ENCODE data around the gene MYL7. TPM values are rescaled to one million over a fixed set of nuclear protein-coding genes. Genes with fewer than 3 reads are reported as not detected.

The MYL7 gene
- total RNA-seq, 2 experiments from 2014 or later = not detected

DNA sequence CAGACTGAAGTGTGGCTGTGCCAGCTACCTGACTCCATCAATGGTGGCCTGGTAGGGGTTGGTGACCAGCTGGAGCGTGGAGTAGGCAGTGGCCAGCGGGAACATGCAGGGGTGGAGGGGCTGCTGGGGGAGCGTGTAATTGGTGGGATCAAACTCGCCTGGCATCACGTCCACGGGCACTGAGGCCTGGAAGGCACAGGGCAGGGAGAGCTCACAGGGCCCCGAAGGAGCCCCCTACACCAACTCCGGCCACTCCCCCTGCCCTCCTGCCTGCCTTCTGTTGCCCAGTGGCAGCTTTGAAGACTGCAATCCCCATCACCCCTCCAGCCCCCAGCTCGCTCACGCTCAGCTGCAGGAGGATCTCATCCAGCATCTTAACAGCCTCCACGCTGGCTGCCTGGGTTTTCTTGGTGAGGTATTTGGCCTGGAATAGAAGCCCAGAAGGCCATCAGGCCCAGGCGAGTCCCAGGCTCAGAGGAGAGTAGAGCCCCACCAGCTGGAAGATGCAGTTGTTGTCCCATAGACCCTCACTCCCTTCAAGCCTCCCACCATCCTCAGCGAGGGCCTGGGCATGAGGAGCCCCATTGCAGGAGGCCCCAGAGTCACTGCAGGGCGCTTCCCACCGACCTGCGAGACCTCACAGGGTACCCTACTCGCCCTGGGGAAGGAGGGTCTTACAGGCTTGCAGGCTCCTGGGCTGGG lies 24.9 kb downstream of the MYL7 start:
- H3K4me3 Mint-ChIP-seq = no peak overlapping the region
- ChIA-PET CTCF (interaction anchor here (0.6 to 0.9 kb wide), 3 partner anchors 10 to 92 kb away, joined by 3 to 5 read pairs (median 3); partner anchors contain the start of gene AEBP1), POLR2A (no interaction called here)
- H3K27ac Mint-ChIP-seq = no peak overlapping the region
- H3K9me3 Mint-ChIP-seq = no peaks in the 10 kb centered on the region
- DNase-seq = no peak
- H3K36me3 Mint-ChIP-seq (ENCODE audit: low read depth) = peaks cover 25% of the 10 kb centered on the region
- no peaks in the 10 kb centered on the region for H3K27me3 Mint-ChIP-seq
- peaks cover 14% of the 10 kb centered on the region for H3K4me1 Mint-ChIP-seq

DNA sequence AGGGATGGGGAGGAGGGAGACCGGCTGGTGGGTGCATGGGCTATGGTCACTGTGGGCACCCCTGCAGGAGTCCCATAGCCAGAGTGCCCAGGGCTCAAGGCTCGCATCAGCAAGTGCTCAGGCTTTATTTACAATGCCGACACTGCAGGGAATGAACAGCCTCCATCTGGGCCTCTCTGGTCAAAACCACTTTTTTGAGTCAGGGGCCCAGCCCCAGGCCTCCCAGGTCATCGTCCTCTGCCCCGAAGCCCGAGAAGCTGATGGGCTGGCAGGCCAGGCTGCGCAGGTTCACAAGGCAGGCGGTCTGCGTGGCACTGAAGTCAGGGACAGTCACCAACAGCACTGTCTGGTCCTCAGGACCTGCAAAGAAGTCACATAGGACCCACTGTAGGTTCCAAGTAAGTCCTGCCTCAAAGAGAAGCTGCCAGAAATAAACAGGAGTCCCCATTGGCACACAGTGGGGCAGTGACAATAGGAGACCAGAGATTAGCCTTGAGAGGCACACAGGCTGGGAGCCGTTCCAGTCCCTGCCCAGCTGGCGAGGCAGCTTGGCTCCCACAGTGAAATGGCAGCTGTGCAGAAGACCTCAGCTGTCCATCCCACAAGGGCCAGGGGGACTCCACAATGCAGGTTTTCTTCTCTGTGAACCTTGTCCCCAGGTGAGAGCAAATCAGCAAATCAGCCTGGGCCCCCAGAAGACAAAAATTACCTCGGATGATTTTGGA lies 26.4 kb downstream of the MYL7 start:
- peaks cover 14% of the 10 kb centered on the region for H3K36me3 Mint-ChIP-seq (ENCODE audit: low read depth)
- CTCF ChIA-PET = interaction anchor here (1.2 kb wide), 1 partner anchor 18 kb away, joined by 4 read pairs; no protein-coding TSS in a partner anchor
- POLR2A ChIA-PET = no interaction called here

GRCh38 chr7:44113764-44114354 lies 27.3 kb downstream of the MYL7 start:
- Mint-ChIP-seq H3K36me3 (ENCODE audit: low read depth) (peaks cover 14% of the 10 kb centered on the region), H3K27ac (no peak overlapping the region), H3K4me3 (no peak overlapping the region), H3K9me3 (no peaks in the 10 kb centered on the region), H3K27me3 (no peaks in the 10 kb centered on the region), H3K4me1 (no peaks in the 10 kb centered on the region)
- POLR2A ChIA-PET = no interaction called here
- CTCF ChIA-PET = no interaction called here
- no peak for DNase-seq

More for the DNA sequence above, 26.4 kb downstream of the MYL7 start:
- no peaks in the 10 kb centered on the region for H3K9me3 Mint-ChIP-seq
- H3K27me3 Mint-ChIP-seq = no peaks in the 10 kb centered on the region
- DNase-seq = no peak
- peaks cover under 1% of the 10 kb centered on the region for H3K4me1 Mint-ChIP-seq
- H3K4me3 Mint-ChIP-seq = no peak overlapping the region
- no peak overlapping the region for H3K27ac Mint-ChIP-seq

- ChIA-PET CTCF (interaction anchor here (1.2 to 3.9 kb wide), 2 partner anchors 15 to 27 kb away, joined by 3 to 16 read pairs; no protein-coding TSS in a partner anchor), POLR2A (no interaction called here)
- H3K9me3 Mint-ChIP-seq = no peaks in the 10 kb centered on the region
- DNase-seq = no peak
- H3K27ac Mint-ChIP-seq = no peak overlapping the region
- H3K36me3 Mint-ChIP-seq (ENCODE audit: low read depth) = peaks cover 10% of the 10 kb centered on the region
- no peaks in the 10 kb centered on the region for H3K27me3 Mint-ChIP-seq
- H3K4me1 Mint-ChIP-seq = no peaks in the 10 kb centered on the region
- no peak overlapping the region for H3K4me3 Mint-ChIP-seq
Observed at GRCh38 chr7:44112997-44113763, 28.0 kb downstream of the MYL7 start.

- no peaks in the 10 kb centered on the region for H3K27me3 Mint-ChIP-seq
- ChIA-PET POLR2A (no interaction called here), CTCF (interaction anchor here (1.2 to 3.9 kb wide), 3 partner anchors 11 to 26 kb away, joined by 3 to 16 read pairs (median 6); no protein-coding TSS in a partner anchor)
- H3K27ac Mint-ChIP-seq = no peak overlapping the region
- no peak overlapping the region for H3K4me3 Mint-ChIP-seq
- DNase-seq = no peak
- H3K36me3 Mint-ChIP-seq (ENCODE audit: low read depth) = peaks cover 4% of the 10 kb centered on the region
- no peaks in the 10 kb centered on the region for H3K4me1 Mint-ChIP-seq
- H3K9me3 Mint-ChIP-seq = no peaks in the 10 kb centered on the region
Observed at GRCh38 chr7:44112231-44112996, 28.7 kb downstream of the MYL7 start.

- no peaks in the 10 kb centered on the region for H3K27me3 Mint-ChIP-seq
- no peaks in the 10 kb centered on the region for H3K9me3 Mint-ChIP-seq
- POLR2A ChIA-PET = no interaction called here
- H3K4me3 Mint-ChIP-seq = no peak overlapping the region
- H3K4me1 Mint-ChIP-seq = no peaks in the 10 kb centered on the region
- H3K27ac Mint-ChIP-seq = no peak overlapping the region
- DNase-seq = no peak
- no peaks in the 10 kb centered on the region for H3K36me3 Mint-ChIP-seq (ENCODE audit: low read depth)
- CTCF ChIA-PET = interaction anchor here (1.2 to 3.9 kb wide), 3 partner anchors 11 to 26 kb away, joined by 3 to 16 read pairs (median 6); no protein-coding TSS in a partner anchor
Observed at GRCh38 chr7:44111761-44112160, 29.4 kb downstream of the MYL7 start.

- no peak for DNase-seq
- ChIA-PET CTCF (interaction anchor here (1.6 to 3.9 kb wide), 2 partner anchors 10 to 13 kb away, joined by 6 to 16 read pairs; no protein-coding TSS in a partner anchor), POLR2A (no interaction called here)
- H3K27ac Mint-ChIP-seq = no peak overlapping the region
- no peak overlapping the region for H3K4me3 Mint-ChIP-seq
- H3K9me3 Mint-ChIP-seq = no peaks in the 10 kb centered on the region
- no peaks in the 10 kb centered on the region for H3K4me1 Mint-ChIP-seq
- no peaks in the 10 kb centered on the region for H3K36me3 Mint-ChIP-seq (ENCODE audit: low read depth)
- H3K27me3 Mint-ChIP-seq = no peaks in the 10 kb centered on the region
Observed at GRCh38 chr7:44110719-44111635, 30.2 kb downstream of the MYL7 start.

GRCh38 chr7:44109991-44110390 lies 31.1 kb downstream of the MYL7 start:
- Mint-ChIP-seq H3K27ac (no peak overlapping the region), H3K27me3 (peaks cover 8% of the 10 kb centered on the region), H3K4me3 (no peak overlapping the region), H3K36me3 (ENCODE audit: low read depth) (no peaks in the 10 kb centered on the region), H3K9me3 (no peaks in the 10 kb centered on the region), H3K4me1 (peaks cover 7% of the 10 kb centered on the region)
- POLR2A ChIA-PET = no interaction called here
- CTCF ChIA-PET = interaction anchor here (0.6 to 3.9 kb wide), 3 partner anchors 12 to 25 kb away, joined by 4 to 16 read pairs (median 9); partner anchors contain the start of gene POLD2
- no peak for DNase-seq

DNA sequence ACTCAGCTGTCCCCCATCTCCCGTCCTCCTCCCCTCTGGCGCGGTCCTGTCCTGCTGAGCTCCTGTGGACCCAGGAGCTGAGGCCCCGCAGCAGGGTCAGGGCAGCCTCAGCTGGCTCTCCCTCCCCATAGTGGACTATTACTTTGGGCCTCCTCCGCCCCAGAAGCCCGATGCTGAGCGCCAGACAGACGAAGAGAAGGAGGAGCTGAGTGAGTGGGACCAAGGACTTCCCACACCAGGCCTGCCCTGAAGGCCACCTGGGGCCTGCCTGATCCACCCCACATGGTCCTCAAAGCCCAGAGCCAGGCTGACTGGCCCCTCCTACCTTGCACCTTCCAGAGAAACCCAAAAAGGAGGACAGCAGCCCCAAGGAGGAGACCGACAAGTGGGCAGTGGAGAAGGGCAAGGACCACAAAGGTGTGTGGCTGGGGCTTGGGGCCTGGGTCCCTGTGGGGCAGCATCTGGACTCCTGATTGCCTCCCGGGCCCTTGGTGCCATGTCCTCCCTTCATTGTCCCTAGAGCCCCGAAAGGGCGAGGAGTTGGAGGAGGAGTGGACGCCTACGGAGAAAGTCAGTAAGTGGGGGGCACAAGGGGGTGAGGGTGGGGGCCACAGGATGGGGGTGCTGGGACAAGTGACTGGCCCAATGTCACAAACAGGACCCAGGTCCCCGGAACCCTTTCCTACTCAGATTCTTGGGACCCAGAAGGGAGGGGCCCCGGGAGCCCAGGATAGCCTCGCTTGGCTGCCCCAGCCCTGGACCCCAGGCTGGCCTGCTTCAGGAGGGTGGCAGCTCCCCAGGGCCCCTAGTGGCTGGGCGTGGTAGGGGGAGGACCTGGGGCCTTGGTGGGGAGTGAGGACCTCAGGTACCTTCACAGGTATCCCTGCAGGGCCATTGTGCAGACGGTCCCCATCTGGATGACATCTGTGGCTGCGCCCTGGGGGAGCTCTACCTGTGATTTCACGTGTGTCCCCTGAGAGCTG lies 32.1 kb downstream of the MYL7 start:
- ChIA-PET POLR2A (no interaction called here), CTCF (interaction anchor here (0.6 to 3.9 kb wide), 3 partner anchors 11 to 26 kb away, joined by 4 to 16 read pairs (median 9); partner anchors contain the start of gene POLD2)
- Mint-ChIP-seq H3K27me3 (peaks cover 8% of the 10 kb centered on the region), H3K36me3 (ENCODE audit: low read depth) (no peaks in the 10 kb centered on the region), H3K4me3 (no peak overlapping the region), H3K9me3 (no peaks in the 10 kb centered on the region), H3K27ac (no peak overlapping the region), H3K4me1 (peaks cover 10% of the 10 kb centered on the region)
- no peak for DNase-seq

DNA sequence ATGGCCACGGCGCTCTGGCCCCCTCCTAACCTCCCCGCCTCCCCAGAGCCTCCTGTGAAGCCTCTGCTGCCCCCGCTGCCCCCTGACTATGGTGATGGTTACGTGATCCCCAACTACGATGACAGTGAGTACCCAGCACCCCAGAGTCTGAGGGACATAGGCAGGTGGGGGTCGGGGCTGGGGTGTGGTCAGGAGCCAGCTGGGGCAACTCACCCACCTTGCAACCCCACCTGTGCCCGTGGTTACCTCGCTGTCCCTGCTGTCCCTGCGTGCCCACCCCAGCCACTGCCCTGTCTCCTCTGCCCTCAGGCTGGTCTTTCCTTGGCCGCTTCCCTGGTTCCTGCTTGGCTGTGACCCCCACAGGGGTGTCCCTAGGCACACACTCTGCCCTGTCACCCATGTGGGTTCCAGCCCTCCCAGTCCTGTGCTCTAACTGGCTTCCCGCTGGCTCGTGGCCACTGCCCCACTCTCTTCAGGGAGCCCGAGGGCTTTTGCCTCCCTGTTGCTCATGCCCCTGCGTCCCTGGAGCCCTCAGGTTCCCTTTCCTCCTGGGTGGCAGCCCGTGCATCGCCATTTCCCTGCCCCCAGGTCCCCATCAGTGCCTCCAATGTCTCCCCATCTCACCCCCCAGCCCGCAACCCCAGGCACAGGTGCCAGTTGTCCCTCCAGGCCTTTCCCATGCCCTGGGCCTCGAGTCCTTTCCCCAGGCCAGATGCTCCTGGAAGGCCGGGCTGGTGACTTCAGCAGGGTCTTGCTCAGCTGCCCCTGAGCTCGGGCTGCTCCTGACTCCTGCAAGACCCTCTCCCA lies 33.0 kb downstream of the MYL7 start:
- ChIA-PET CTCF (interaction anchor here (2.0 kb wide), 1 partner anchor 15 kb away, joined by 9 read pairs; the partner anchor contains the start of gene POLD2), POLR2A (no interaction called here)
- Mint-ChIP-seq H3K27me3 (peaks cover 13% of the 10 kb centered on the region), H3K27ac (no peak overlapping the region), H3K4me3 (no peak overlapping the region), H3K9me3 (no peaks in the 10 kb centered on the region), H3K4me1 (peaks cover 10% of the 10 kb centered on the region), H3K36me3 (ENCODE audit: low read depth) (no peaks in the 10 kb centered on the region)
- DNase-seq = no peak

Measured in activated CD4-positive, alpha-beta T cell treated with anti-CD3 and anti-CD28 coated beads, Interleukin-2, amount 10 ng/mL, durations not matched to agents 7 days and 5 days (primary cell).